ENCODE results near the gene PKD2L1.
"Not testable (repeated sequence)": the region's sequence is repeated elsewhere in the genome, so short reads cannot be mapped to it uniquely, and the experiment has no call there.

Gene PKD2L1

DNA sequence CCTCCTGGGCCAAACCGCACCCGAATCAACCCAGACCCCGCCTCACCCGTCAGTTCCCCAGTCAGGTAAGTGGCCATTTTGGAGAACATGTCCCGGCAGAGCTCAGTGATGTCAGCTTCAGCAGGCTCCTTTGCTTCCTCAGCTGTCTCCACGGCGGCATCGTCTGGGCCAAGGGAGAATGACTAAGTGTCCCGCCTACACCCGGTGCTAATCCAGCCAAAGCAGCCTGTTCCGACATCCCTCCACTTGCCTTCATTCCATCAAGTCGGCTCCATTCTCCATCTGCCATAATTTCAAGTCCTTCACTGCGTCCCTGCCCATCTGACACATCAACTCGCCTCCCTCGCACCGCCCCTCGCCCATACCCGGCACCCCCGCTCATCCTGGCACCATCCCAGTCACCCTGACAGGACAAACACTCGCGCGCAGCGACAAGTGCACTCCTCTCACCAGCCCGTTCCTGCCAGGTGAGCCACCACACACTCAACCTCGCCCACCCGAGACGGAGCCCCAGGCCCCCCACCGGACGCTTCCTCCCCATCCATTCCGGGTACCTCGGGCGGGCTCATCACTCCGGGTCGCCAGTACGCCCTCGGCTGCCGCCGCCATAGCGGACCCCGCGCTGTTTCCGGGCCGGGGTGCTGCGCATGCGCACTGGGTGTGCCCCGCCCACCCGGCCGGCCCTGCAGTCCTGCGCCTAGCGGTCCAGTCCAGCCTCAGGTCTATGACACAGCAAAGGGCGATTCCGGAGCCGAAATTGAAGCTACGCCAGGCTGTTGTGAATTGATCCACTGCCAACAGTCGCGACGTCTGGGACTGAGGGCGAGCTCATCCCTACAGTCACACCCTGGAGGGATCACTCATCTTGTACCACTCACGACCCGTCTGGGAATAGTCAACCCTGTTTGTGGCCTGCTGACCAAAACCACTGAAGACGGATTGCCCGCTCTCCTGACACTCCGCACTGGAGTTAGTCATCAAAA is 43.7 kb downstream of the PKD2L1 start, which contains the start of gene BLOC1S2:
TSS of gene BLOC1S2 (minus strand) at position 630 of the 983 bp plus-strand sequence. CDS start at position 609, 21 bp downstream.
- peak; percentile 62 to 97 (median 90) for DNase-seq

GRCh38 chr10:100285326-100285725 is 44.7 kb downstream of the PKD2L1 start:
- not testable (repeated sequence) for DNase-seq

GRCh38 chr10:100282907-100283306 is 47.1 kb downstream of the PKD2L1 start:
- DNase-seq: no peak

DNA sequence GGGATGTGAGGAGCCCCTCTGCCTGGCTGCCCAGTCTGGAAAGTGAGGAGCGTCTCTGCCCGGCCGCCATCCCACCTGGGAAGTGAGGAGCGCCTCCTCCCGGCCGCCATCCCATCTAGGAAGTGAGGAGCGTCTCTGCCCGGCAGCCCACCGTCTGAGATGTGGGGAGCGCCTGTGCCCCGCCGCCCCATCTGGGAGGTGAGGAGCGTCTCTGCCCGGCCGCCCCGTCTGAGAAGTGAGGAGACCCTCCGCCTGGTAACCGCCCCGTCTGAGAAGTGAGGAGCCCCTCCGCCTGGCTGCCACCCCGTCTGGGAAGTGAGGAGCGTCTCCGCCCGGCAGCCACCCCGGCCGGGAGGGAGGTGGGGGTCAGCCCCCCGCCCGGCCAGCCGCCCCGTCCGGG is 53.1 kb downstream of the PKD2L1 start:
- DNase-seq: not testable (repeated sequence)

DNA sequence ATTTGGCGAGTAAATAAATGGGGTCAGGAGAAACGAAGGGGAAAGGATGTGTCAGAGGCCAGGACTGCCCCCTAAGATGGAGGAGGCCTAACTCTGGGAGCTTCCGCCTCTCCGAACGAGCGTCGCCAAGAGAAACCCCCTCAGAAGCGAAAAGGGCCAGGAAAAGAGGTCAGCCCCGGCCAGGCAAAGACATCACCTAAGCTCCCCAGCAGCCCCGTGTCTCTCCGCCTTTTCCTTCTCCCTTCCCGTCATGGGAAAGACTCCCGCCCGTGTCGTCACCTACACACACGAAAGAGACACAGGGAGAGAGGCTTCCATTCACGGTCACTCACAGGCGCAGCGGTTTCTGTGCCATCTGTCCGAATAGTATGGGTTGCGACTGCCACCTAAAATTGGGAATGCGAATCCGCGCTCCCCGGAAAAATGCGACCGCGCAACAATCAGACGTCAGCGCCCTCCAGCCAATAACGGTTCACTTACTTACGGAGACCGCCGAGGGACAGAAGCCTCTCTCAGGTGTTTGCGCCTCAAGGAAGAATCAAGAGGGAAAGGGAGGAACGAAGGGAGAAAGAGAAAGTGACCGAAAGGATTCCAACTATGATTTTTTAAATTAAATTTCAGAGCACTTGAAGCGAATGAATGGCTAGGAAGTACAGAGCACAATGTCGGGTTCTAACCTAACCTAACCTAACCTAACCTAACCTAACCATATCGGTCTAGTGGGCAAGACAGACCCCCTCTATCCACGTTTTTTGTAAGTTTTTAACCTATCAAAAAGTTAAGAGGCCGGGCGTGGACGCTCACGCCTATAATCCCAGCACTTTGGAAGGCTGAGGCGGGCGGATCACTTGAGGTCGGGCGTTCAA is 62.6 kb downstream of the PKD2L1 start, which contains the start of gene CWF19L1:
TSS of gene CWF19L1 (minus strand) at position 400 of the 866 bp plus-strand sequence. CDS start at position 355, 45 bp downstream.
- peak; percentile 23 to 89 (median 80) for DNase-seq

- DNase-seq: no peak
Observed at GRCh38 chr10:100265821-100266485, 64.1 kb downstream of the PKD2L1 start.

DNA sequence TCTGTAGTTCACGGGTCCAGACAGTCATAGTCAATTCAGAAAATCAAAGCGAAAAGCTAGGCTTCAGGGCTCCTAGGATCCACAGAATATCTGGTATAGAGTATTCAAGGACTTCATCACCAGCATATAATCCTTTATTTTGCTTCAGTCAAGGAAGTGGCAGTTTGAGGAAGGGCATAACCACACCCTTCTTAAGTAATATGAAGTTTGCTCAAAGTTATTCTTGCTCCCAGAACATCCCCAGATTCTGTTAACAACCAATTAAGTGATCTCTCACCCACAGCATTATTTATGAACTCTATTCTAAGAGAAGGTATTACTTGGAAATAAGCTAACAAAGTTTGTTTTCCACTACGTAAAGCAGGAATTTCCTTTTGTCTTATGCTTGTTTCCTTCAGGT is 75.8 kb downstream of the PKD2L1 start:
- DNase-seq: no peak

DNA sequence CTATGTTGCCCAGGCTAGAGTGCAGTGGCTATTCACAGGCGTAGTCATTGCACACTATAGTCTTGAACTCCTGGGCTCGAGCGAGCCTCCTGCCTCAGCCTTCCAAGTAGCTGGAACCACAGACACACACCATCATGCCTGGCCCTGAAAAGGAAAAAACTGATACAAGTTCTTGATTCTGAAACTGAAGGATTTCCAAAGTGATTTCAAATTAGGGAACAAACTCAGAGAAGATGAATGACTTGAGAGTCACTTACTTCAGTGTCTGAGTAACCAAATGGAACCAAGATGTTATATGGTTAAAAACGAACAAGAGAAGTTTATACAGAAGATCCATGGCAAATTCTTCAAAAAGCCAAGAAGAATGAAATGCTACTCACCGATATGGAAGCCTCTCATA is 77.0 kb downstream of the PKD2L1 start:
- DNase-seq: no peak

DNA sequence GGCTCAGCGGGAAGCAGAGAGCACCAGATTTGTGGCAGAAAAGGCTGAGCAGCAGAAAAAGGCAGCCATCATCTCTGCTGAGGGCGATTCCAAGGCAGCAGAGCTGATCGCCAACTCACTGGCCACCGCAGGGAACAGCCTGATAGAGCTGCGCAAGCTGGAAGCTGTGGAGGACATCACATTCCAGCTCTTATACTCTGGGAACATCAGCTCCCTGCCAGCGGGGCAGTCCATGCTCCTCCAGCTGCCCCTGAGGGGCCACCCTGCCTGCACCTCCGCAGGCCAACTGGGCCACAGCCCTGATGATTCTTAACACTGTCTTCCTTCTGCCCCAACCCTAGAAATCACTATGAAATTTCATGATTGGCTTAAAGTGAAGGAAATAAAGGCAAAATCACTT is 81.2 kb downstream of the PKD2L1 start:
- no peak for DNase-seq

GRCh38 chr10:100245484-100246220 is 84.4 kb downstream of the PKD2L1 start:
- no peak for DNase-seq

DNA sequence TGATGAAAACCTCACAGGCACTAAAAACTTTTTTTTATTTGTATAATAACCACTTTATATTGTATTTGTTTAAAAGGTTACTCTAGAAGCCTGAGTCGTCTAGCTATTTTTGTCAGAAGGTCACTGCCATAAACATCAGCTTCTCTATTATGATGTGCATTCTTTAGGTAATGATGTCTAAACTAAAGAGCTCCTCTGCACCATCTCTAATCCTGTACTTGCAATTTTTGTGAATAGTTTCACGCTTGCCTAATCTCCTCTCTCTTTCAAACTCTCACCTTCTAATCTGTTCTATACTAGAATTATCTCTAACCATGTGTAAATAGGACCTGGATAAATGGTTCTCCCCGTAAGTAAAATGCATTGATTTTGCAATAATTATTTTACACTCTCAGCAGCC is 90.2 kb downstream of the PKD2L1 start:
- DNase-seq: no peak

DNA sequence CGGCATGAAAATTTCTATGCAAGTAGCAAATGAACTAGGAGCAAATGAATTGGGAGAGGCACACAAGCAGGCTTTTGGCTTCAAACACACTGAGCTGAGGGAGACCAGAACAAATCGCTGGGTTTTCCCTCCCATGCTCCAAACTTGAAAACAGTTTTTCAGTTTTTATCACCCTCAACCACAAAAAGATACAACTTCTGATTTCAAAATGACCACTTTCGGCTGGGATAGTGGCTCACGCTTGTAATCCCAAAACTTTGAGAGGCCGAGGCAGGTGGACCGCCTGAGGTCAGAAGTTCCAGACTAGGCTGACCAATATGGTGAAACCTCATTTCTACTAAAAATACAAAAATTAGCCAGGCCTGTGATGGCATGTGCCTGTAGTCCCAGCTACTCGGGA is 91.6 kb downstream of the PKD2L1 start:
- DNase-seq: no peak
